SJSA1 (cell line): Measurements from ENCODE around the gene SGMS2. TPM values are rescaled to one million over a fixed set of nuclear protein-coding genes. Genes with fewer than 3 reads are reported as not detected.
"Not testable (repeated sequence)": the region's sequence is repeated elsewhere in the genome, so short reads cannot be mapped to it uniquely, and the experiment has no call there.

Experiments
- DNase-seq, 2 experiments: peaks; one replicate each; pipeline ENCODE4 v3.0.0-alpha.2; 2015 to 2020; ENCODE audit warnings: low spot score in 2 of 2, low read depth in 1 of 2
- H3K27ac ChIP-seq: fragments of 250-450 bp; sonication (Bioruptor Pico); 2 replicates; pipeline ENCODE4 v1.5.1; 2020; ENCODE audit warnings: mild to moderate bottlenecking, moderate library complexity
- H3K27me3 ChIP-seq: fragments of 250-450 bp; sonication (Bioruptor Pico); replicated peaks from 2 replicates; pipeline ENCODE4 v1.5.1; 2020; ENCODE audit warnings: mild to moderate bottlenecking, moderate library complexity
- H3K36me3 ChIP-seq: fragments of 250-450 bp; sonication (Bioruptor Pico); 2 replicates; pipeline ENCODE4 v1.5.1; 2020; ENCODE audit warnings: mild to moderate bottlenecking
- H3K4me1 ChIP-seq: fragments of 250-450 bp; sonication (Bioruptor Pico); replicated peaks from 2 replicates; pipeline ENCODE4 v1.6.1; 2021; ENCODE audit warnings: mild to moderate bottlenecking
- H3K4me3 ChIP-seq: fragments of 250-450 bp; sonication (Bioruptor Pico); 2 replicates; pipeline ENCODE4 v1.5.1; 2020; ENCODE audit warnings: mild to moderate bottlenecking
- H3K9me3 ChIP-seq: fragments of 250-450 bp; sonication (Bioruptor Pico); replicated peaks from 2 replicates; pipeline ENCODE4 v1.5.1; 2020; ENCODE audit warnings: mild to moderate bottlenecking
- total RNA-seq: library from RNA; depleted of rRNA; stranded (reverse); fragments of >200 nt; shearing (Covaris generic); gene quantifications from 2 replicates; pipeline ENCODE4 v1.2.3, GENCODE V29; 2014

SGMS2 gene
- total RNA-seq, 1 experiment from 2014 or later, result 37.7 TPM

GRCh38 chr4:107922486-107923473, 98.0 kb downstream of the SGMS2 start:
- Histone ChIP-seq H3K36me3 (no peaks in the 10 kb centered on the region), H3K27me3 (no peaks in the 10 kb centered on the region), H3K27ac (no peak overlapping the region), H3K4me3 (no peak overlapping the region), H3K9me3 (no peaks in the 10 kb centered on the region), H3K4me1 (peaks cover 14% of the 10 kb centered on the region)
- DNase-seq, result no peak

GRCh38 chr4:107925713-107926112, 101.0 kb downstream of the SGMS2 start:
- H3K9me3 ChIP-seq, H3K27ac ChIP-seq, H3K4me3 ChIP-seq, H3K27me3 ChIP-seq, H3K36me3 ChIP-seq, DNase-seq: not testable (repeated sequence)
- peaks cover 17% of the 10 kb centered on the region for H3K4me1 ChIP-seq

GRCh38 chr4:107926875-107927274, 102.1 kb downstream of the SGMS2 start:
- H3K4me1 ChIP-seq, result peaks cover 19% of the 10 kb centered on the region
- not testable (repeated sequence) for H3K27ac ChIP-seq, DNase-seq, H3K9me3 ChIP-seq, H3K4me3 ChIP-seq, H3K36me3 ChIP-seq, H3K27me3 ChIP-seq

DNA sequence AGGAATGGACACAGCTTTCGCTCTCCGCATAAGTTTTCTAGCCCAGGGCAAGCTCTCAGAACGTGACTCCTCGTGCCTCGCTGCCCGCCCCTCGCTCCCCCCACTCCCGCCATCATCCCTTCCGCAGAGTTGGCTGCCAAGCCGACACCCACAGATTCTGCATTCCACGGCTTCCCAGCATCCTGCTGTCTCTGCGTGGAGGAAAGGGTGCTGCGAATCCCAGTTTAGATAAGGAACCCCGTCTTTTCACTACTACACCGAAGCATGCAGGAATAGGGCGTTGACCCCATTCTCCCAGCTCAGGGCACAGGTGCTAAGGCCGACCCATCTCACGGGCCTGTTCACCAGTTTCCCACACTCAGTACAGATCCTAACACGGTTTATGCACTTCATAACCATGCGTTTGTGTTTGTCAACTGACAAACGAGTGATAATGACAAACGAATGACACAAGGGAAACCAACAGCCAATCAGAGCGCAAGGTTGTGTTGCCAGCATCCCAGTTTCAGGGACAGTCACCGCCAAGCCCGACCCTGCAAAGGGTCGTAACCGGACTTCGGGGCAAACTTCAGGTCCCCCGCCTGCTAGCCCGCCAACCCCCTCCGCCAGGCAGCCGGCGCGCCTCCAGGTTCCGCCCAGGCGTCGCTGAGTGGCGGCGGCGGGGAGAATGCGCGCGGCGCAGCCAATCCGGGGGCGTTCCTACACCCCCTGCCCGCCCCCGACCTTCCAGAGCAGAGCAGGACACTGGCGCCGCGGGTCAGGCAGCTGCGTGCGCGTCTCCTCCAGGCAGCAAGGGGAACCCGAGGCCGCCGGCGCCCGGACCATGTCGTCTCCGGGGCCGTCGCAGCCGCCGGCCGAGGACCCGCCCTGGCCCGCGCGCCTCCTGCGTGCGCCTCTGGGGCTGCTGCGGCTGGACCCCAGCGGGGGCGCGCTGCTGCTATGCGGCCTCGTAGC, 106.4 kb downstream of the SGMS2 start, which contains the start of gene CYP2U1:
Gene CYP2U1, plus strand, starts transcription at position 729 of the 954 bp plus-strand sequence. Its CDS starts 95 bp downstream, at position 824.
- H3K27me3 ChIP-seq, result no peaks in the 10 kb centered on the region
- DNase-seq, result peak; percentile 82 to 84
- H3K27ac ChIP-seq, result peak within 1 kb of the TSS; percentile 20
- 0 out of 2 replicates have a peak, but pooled peaks cover 3% of the 10 kb centered on the region for H3K9me3 ChIP-seq
- no peaks in the 10 kb centered on the region for H3K36me3 ChIP-seq
- peaks cover 14% of the 10 kb centered on the region for H3K4me1 ChIP-seq
- peak within 1 kb of the TSS; percentile 69 for H3K4me3 ChIP-seq

DNA sequence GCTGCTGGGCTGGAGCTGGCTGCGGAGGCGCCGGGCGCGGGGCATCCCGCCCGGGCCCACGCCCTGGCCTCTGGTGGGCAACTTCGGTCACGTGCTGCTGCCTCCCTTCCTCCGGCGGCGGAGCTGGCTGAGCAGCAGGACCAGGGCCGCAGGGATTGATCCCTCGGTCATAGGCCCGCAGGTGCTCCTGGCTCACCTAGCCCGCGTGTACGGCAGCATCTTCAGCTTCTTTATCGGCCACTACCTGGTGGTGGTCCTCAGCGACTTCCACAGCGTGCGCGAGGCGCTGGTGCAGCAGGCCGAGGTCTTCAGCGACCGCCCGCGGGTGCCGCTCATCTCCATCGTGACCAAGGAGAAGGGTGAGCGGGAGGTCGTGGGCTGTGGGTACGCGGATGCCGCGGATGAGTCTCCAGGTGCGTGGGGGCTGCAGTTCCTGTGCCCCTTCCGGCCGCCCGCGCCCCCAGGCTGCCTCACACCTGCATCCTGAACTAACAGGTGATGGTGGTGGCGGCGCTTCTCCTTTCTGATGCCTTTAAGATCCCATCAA, 107.1 kb downstream of the SGMS2 start:
- H3K36me3 ChIP-seq, result no peaks in the 10 kb centered on the region
- peak overlapping the region; percentile 69 for H3K4me3 ChIP-seq
- H3K27ac ChIP-seq, result peak overlapping the region; percentile 20; the same call in 1 of the 2 replicates
- no peak for DNase-seq
- peaks cover 14% of the 10 kb centered on the region for H3K4me1 ChIP-seq
- no peaks in the 10 kb centered on the region for H3K27me3 ChIP-seq
- 0 out of 2 replicates have a peak, but pooled peaks cover 3% of the 10 kb centered on the region for H3K9me3 ChIP-seq

- DNase-seq, result no peak
- H3K4me1 ChIP-seq, result peaks cover 23% of the 10 kb centered on the region
- 0 out of 2 replicates have a peak, but pooled peaks cover 3% of the 10 kb centered on the region for H3K9me3 ChIP-seq
- H3K4me3 ChIP-seq, result no peak overlapping the region
- no peak overlapping the region for H3K27ac ChIP-seq
- no peaks in the 10 kb centered on the region for H3K27me3 ChIP-seq
- H3K36me3 ChIP-seq, result no peaks in the 10 kb centered on the region
These were observed 110.5 kb downstream of the SGMS2 start for GRCh38 chr4:107935246-107935645.

GRCh38 chr4:107937040-107937439, 112.3 kb downstream of the SGMS2 start:
- H3K4me1 ChIP-seq, result peaks cover 11% of the 10 kb centered on the region
- no peak overlapping the region for H3K27ac ChIP-seq
- no peaks in the 10 kb centered on the region for H3K27me3 ChIP-seq
- DNase-seq, result no peak
- no peaks in the 10 kb centered on the region for H3K9me3 ChIP-seq
- no peak overlapping the region for H3K4me3 ChIP-seq
- H3K36me3 ChIP-seq, result no peaks in the 10 kb centered on the region

DNA sequence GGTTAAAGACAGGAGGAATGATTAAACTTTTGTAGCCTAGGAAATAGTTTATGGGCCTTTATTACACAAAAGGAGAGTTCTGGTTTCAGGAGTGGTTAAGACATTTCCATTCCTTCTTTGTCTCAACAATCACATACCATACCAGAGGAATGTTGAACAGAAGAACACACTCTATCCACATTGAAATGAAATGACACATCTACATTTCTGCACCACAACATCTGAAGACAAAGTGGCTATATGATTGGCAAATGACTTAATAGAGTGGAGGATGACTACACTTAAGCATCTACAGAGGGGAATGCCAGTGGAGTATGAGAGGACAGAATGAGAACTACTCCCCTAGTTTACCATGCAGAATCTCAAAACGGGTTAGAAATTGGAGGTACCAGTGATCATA, 114.6 kb downstream of the SGMS2 start:
- no peak overlapping the region for H3K4me3 ChIP-seq
- DNase-seq, result peak in 1 of 2 experiments; percentile 31
- H3K4me1 ChIP-seq, result peaks cover 9% of the 10 kb centered on the region; the same call in 1 of the 2 replicates
- H3K36me3 ChIP-seq, result no peaks in the 10 kb centered on the region
- H3K27ac ChIP-seq, result no peak overlapping the region
- H3K9me3 ChIP-seq, result no peaks in the 10 kb centered on the region
- no peaks in the 10 kb centered on the region for H3K27me3 ChIP-seq

GRCh38 chr4:107945809-107946208, 121.1 kb downstream of the SGMS2 start:
- H3K9me3 ChIP-seq, result no peaks in the 10 kb centered on the region
- H3K4me3 ChIP-seq, result no peak overlapping the region
- H3K36me3 ChIP-seq, result peaks cover 14% of the 10 kb centered on the region
- no peaks in the 10 kb centered on the region for H3K27me3 ChIP-seq
- no peaks in the 10 kb centered on the region for H3K4me1 ChIP-seq
- DNase-seq, result no peak
- no peak overlapping the region for H3K27ac ChIP-seq

DNA sequence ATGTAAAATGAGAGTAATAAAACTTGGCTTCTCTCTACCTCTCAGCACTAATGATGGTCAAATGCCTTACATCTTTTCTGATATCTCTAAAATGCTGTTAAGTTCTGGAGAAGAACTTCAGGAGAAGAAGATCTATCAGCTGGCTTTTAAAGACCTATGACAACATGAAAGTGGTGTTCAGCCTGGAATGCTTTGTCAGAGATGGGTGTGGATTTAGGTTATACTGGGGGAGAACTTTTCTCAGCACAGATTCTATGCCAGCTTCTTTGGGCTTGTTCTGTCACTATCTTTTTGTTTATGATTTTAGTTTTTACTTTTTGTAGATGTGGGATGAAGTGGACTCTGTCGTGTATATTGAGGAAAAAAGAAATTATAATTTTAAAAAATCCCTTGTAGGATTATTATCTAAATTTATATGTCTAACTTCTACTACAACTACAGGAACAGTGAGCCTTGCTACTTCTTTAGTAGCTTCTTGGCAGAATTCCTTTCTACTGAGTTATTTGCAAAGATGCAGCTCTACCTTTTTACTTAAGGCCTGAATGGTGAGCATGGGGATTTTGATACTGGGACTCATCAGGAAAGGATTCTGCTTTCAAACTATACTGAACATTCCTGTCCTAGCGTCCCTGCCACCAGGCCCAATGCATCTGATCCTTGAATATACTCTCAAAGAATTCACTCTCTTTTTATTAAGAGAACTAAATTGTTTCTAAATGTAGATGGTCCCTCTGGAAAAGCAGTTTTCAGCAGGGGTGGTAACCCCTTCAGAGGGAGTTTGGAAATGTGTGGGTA, 126.2 kb downstream of the SGMS2 start:
- Histone ChIP-seq H3K36me3 (peaks cover 14% of the 10 kb centered on the region), H3K9me3 (no peaks in the 10 kb centered on the region), H3K27me3 (no peaks in the 10 kb centered on the region; the same call in 1 of the 2 replicates), H3K4me3 (no peak overlapping the region), H3K27ac (0 out of 2 replicates have a peak overlapping the region, but pooled peaks have one; percentile 14), H3K4me1 (peaks cover 13% of the 10 kb centered on the region; the same call in 1 of the 2 replicates)
- DNase-seq, result no peak

GRCh38 chr4:107951551-107951950, 126.8 kb downstream of the SGMS2 start:
- H3K4me1 ChIP-seq, result peaks cover 13% of the 10 kb centered on the region; the same call in 1 of the 2 replicates
- H3K27me3 ChIP-seq, result no peaks in the 10 kb centered on the region; the same call in 1 of the 2 replicates
- H3K36me3 ChIP-seq, result peaks cover 14% of the 10 kb centered on the region
- peak overlapping the region; percentile 9; the same call in 1 of the 2 replicates for H3K27ac ChIP-seq
- H3K4me3 ChIP-seq, result no peak overlapping the region
- DNase-seq, result peak in 1 of 2 experiments; percentile 51
- H3K9me3 ChIP-seq, result no peaks in the 10 kb centered on the region

DNA sequence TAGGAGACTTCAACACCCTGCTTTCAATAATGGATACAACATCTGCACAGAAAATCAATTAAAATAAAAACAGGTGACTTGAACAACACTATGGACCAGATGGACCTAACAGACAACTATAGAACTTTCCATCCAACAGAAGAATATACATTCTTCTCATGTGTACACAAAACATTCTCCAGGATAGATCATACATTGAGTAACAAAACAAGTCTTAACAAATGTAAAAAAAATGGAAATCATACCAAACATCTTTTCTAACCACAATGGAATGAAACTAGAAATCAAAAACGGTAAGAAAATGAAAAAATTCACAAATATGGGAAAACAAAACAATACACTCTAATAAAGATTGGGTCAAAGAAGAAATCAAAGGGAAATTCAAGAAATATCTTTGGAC, 131.3 kb downstream of the SGMS2 start:
- no peaks in the 10 kb centered on the region; the same call in 1 of the 2 replicates for H3K27me3 ChIP-seq
- DNase-seq, result no peak
- no peak overlapping the region for H3K27ac ChIP-seq
- H3K4me1 ChIP-seq, result peaks cover 12% of the 10 kb centered on the region; the same call in 1 of the 2 replicates
- H3K4me3 ChIP-seq, result no peak overlapping the region
- no peaks in the 10 kb centered on the region for H3K9me3 ChIP-seq
- H3K36me3 ChIP-seq, result no peaks in the 10 kb centered on the region; the same call in 1 of the 2 replicates
